HCT116 (cell line): ENCODE data around the gene FBXL13. TPM values are rescaled to one million over a fixed set of nuclear protein-coding genes. Genes with fewer than 3 reads are reported as not detected.

ENCODE experiments used
- ATAC-seq: fragments of 200-7000 bp; cut with Tn5 transposase; 2 replicates; pipeline ENCODE4 v1.9.1; 2020; ENCODE audit warnings: mild to moderate bottlenecking, moderate library complexity
- BruUV-seq: library from RNA; stranded (reverse); fragments of 400-500 nt; replicated peaks from 2 replicates; lab custom pipeline; 2021; lab: Mats Ljungman, UMichigan
- CTCF ChIA-PET: fragments of 300-600 bp; sonication (Branson Sonifier 250); formaldehyde crosslinking; loops from one replicate; lab custom pipeline; 2021; ENCODE audit warnings: antibody characterized with exemption; lab: Charles Lee
- POLR2A ChIA-PET: fragments of 300-600, 350-600 bp; sonication (Branson Sonifier 250); formaldehyde crosslinking; loops from one replicate; lab custom pipeline; 2021; ENCODE audit warnings: antibody characterized with exemption; lab: Charles Lee
- RAD21 ChIA-PET, 2 experiments: fragments of 300-600 bp; sonication (Branson Sonifier 250); formaldehyde crosslinking; loops; one replicate each; lab custom pipeline; 2023; ENCODE audit warnings: low total read pairs in 2 of 2; ENCODE audit not compliant: uncharacterized antibody in 2 of 2, unreplicated experiment in 2 of 2, low non-redundant PET in 1 of 2; lab: Charles Lee
- DNase-seq: peaks from one replicate; pipeline ENCODE4 v3.0.0-alpha.2; 2010; ENCODE audit warnings: low read depth, low spot score
- H2AFZ ChIP-seq: fragments of 200-600 bp; shearing (Covaris generic), sonication (generic); 2 replicates; pipeline ENCODE4 v1.6.1; 2017; ENCODE audit warnings: low read depth, mixed run types, mixed read lengths, antibody characterized with exemption, low read length; ENCODE audit not compliant: poor library complexity, severe bottlenecking
- H3K27ac ChIP-seq: 2 replicates; pipeline ENCODE4 v1.5.1; 2012; ENCODE audit warnings: low read depth, low read length
- H3K27me3 ChIP-seq: fragments of 200-600 bp; sonication (generic); 2 replicates; pipeline ENCODE4 v1.6.1; 2016; ENCODE audit warnings: mixed run types, low read length, mixed read lengths; ENCODE audit not compliant: insufficient read depth
- H3K36me3 ChIP-seq, 2 experiments: fragments of 200-500 bp in 1 of 2; fragments of 200-600 bp in 1 of 2; sonication (Bioruptor generic) in 1 of 2; sonication (generic) in 1 of 2; 2 replicates each; pipeline versions ENCODE4 v1.5.1 to v1.6.1; 2014 to 2016; ENCODE audit warnings: low read length in 2 of 2, inconsistent platforms in 1 of 2, mixed read lengths in 1 of 2, mixed run types in 1 of 2; ENCODE audit not compliant: insufficient read depth in 2 of 2, control insufficient read depth in 1 of 2
- H3K4me1 ChIP-seq, 2 experiments: fragments of 200-600 bp in 1 of 2; sonication (generic) in 1 of 2; 2 replicates each; pipeline versions ENCODE4 v1.5.1 to v1.6.1; 2012 to 2017; ENCODE audit warnings: low read length in 2 of 2, inconsistent platforms in 1 of 2, mild to moderate bottlenecking in 1 of 2, mixed read lengths in 1 of 2, mixed run types in 1 of 2, moderate library complexity in 1 of 2; ENCODE audit not compliant: insufficient read depth in 2 of 2, control insufficient read depth in 1 of 2
- H3K4me2 ChIP-seq: fragments of 200-600 bp; sonication (generic); 2 replicates; pipeline ENCODE4 v1.6.1; 2017; ENCODE audit warnings: mixed run types, low read length, mixed read lengths
- H3K4me3 ChIP-seq, 2 experiments: fragments of 200-600 bp in 1 of 2; sonication (generic) in 1 of 2; replicated peaks in 1 of 2; 2 replicates each; pipeline ENCODE4 v1.5.1; 2011 to 2016; ENCODE audit warnings: low read length in 2 of 2, control low read depth in 1 of 2, low read depth in 1 of 2, mild to moderate bottlenecking in 1 of 2, mixed read lengths in 1 of 2, mixed run types in 1 of 2
- H3K79me2 ChIP-seq: fragments of 200-600 bp; sonication (generic); 2 replicates; pipeline ENCODE4 v1.6.1; 2017; ENCODE audit warnings: mild to moderate bottlenecking, mixed run types, low read length, moderate library complexity, mixed read lengths; ENCODE audit not compliant: insufficient read depth
- H3K9ac ChIP-seq: fragments of 200-600 bp; sonication (generic); 2 replicates; pipeline ENCODE4 v1.6.1; 2016; ENCODE audit warnings: low read length, mixed read lengths
- H3K9me2 ChIP-seq: fragments of 200-600 bp; sonication (generic), shearing (Covaris generic); 2 replicates; pipeline ENCODE4 v1.6.1; 2017; ENCODE audit warnings: mixed run types, mild to moderate bottlenecking, moderate library complexity; ENCODE audit not compliant: insufficient read depth
- H3K9me3 ChIP-seq, 2 experiments: fragments of 200-500 bp in 1 of 2; fragments of 200-600 bp in 1 of 2; sonication (Bioruptor generic) in 1 of 2; sonication (generic) in 1 of 2; 2 replicates each; pipeline ENCODE4 v1.6.1; 2014 to 2017; ENCODE audit warnings: low read length in 2 of 2, mixed read lengths in 2 of 2, inconsistent platforms in 1 of 2, low read depth in 1 of 2, mild to moderate bottlenecking in 1 of 2, mixed run types in 1 of 2, moderate library complexity in 1 of 2; ENCODE audit not compliant: control insufficient read depth in 1 of 2, insufficient read depth in 1 of 2
- H4K20me1 ChIP-seq: fragments of 200-600 bp; sonication (generic), shearing (Covaris generic); 2 replicates; pipeline ENCODE4 v1.6.1; 2017; ENCODE audit warnings: mixed run types, mild to moderate bottlenecking, moderate library complexity; ENCODE audit not compliant: insufficient read depth
- CBX3 ChIP-seq: IDR thresholded peaks from 2 replicates; pipeline ENCODE4 v1.6.1; 2012; ENCODE audit warnings: low read depth
- CEBPB ChIP-seq: IDR thresholded peaks from 2 replicates; pipeline ENCODE4 v1.6.1; 2012; ENCODE audit warnings: low read depth
- ELF1 ChIP-seq: IDR thresholded peaks from 2 replicates; pipeline ENCODE4 v1.6.1; 2012; ENCODE audit warnings: low read depth, borderline replicate concordance
- EZH2phosphoT487 ChIP-seq: fragments of 200-600 bp; IDR thresholded peaks from 2 replicates; pipeline ENCODE4 v1.6.1; 2018; ENCODE audit warnings: antibody characterized with exemption, borderline replicate concordance
- JUND ChIP-seq: IDR thresholded peaks from 2 replicates; pipeline ENCODE4 v1.6.1; 2012
- REST ChIP-seq: IDR thresholded peaks from 2 replicates; pipeline ENCODE4 v1.6.1; 2012; ENCODE audit warnings: low read depth
- SP1 ChIP-seq: IDR thresholded peaks from 2 replicates; pipeline ENCODE4 v1.6.1; 2012; ENCODE audit warnings: low read depth
- TCF7L2 ChIP-seq: IDR thresholded peaks from 2 replicates; pipeline ENCODE4 v1.7.0; 2011; ENCODE audit warnings: borderline replicate concordance, inconsistent platforms; ENCODE audit not compliant: insufficient read depth, insufficient read length; ENCODE audit errors: extremely low read depth
- YY1 ChIP-seq: IDR thresholded peaks from 2 replicates; pipeline ENCODE4 v1.6.1; 2011; ENCODE audit warnings: low read length, low read depth, moderate library complexity, mild to moderate bottlenecking; ENCODE audit not compliant: insufficient replicate concordance; ENCODE audit errors: extremely low read depth
- ZBTB33 ChIP-seq: IDR thresholded peaks from 2 replicates; pipeline ENCODE4 v1.6.1; 2011; ENCODE audit warnings: mild to moderate bottlenecking, low read length, moderate library complexity; ENCODE audit not compliant: insufficient replicate concordance; ENCODE audit errors: extremely low read depth
- ZFX ChIP-seq: fragments of 450-650 bp; IDR thresholded peaks from 2 replicates; pipeline ENCODE4 v1.6.1; 2017
- ZNF274 ChIP-seq: fragments of 200-500 bp; sonication (Bioruptor generic); IDR thresholded peaks from 2 replicates; pipeline ENCODE4 v1.6.1; 2014; ENCODE audit warnings: mild to moderate bottlenecking, low read depth, low read length, inconsistent platforms
- intact Hi-C: fragments of 100-400 bp; cut with micrococcal nuclease; formaldehyde crosslinking; loops from 2 replicates; pipeline ENCODE4 v1.10.0; 2022
- total RNA-seq: library from RNA; stranded (reverse); gene quantifications from one replicate; pipeline ENCODE4 v1.2.1, GENCODE V29; 2021; ENCODE audit not compliant: unreplicated experiment
- TF ChIP-seq, protein P1 (sequence below): IDR thresholded peaks from 2 replicates; pipeline ENCODE4 v1.6.1; 2012

The FBXL13 gene
- total RNA-seq, 1 experiment from 2014 or later: 1.0 TPM

DNA sequence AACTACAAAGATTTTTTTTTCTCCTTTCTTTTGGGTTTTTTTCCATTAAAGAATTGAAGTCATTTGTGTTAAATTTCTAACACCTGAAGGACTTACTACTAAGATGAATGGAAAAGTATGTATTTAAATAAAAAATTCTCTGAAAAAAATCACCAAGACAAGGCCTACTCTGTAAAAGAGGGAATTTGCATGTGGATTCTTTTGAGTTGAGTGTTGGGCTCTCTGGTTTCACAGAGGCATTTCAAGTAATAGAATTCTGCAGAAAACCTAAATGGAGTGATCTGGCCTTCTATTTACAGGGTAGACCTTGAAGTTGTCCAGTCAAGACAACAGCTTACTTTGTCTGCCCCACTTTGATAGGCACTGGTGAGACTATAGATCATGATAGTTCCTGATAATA, 157.7 kb downstream of the FBXL13 start:
- Histone ChIP-seq H3K79me2 (no peaks in the 10 kb centered on the region), H4K20me1 (no peaks in the 10 kb centered on the region), H3K36me3 (no peaks in the 10 kb centered on the region), H3K9me2 (no peaks in the 10 kb centered on the region), H3K27ac (no peak overlapping the region), H2AFZ (no peak overlapping the region), H3K27me3 (no peaks in the 10 kb centered on the region), H3K4me2 (no peak overlapping the region), H3K4me1 (peaks cover 0 to 15% of the 10 kb centered on the region in 2 experiments; a peak in 2 of 4 replicates), H3K9me3 (no peaks in the 10 kb centered on the region), H3K9ac (no peak overlapping the region), H3K4me3 (no peak overlapping the region)
- no peak for DNase-seq
- no peak for ATAC-seq
- POLR2A ChIA-PET: no interaction called here
- RAD21 ChIA-PET: interaction anchor here in 1 of 2 experiments (1.3 kb wide), 1 partner anchor 145 kb away, joined by 8 read pairs; no protein-coding TSS in a partner anchor
- TF ChIP-seq ZBTB33 (no peak), TCF7L2 (no peak), JUND (no peak), ELF1 (no peak), ZNF274 (no peak), EZH2phosphoT487 (no peak), ZFX (no peak), CBX3 (no peak), REST (no peak), SP1 (no peak), YY1 (no peak), CEBPB (no peak)
- TF ChIP-seq, protein P1, sequence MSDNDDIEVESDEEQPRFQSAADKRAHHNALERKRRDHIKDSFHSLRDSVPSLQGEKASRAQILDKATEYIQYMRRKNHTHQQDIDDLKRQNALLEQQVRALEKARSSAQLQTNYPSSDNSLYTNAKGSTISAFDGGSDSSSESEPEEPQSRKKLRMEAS: no peak
- CTCF ChIA-PET: interaction anchor here (1.4 kb wide), 1 partner anchor 159 kb away, joined by 11 read pairs; no protein-coding TSS in a partner anchor
- intact Hi-C loops: loop anchor here (5.0 kb wide), 1 partner anchor 145 kb away; no protein-coding TSS in a partner anchor
- BruUV-seq: no TSS peak
